Measurements from ENCODE around the gene DEGS2.

- TF ChIP-seq POLR2A (IDR thresholded peaks at IDR 0.05) (no peak), CTCF (IDR thresholded peaks at IDR 0.05) (no peak)
Observed at GRCh38 chr14:100145682-100146464, 13.6 kb downstream of the DEGS2 start.
